Activated T-helper 1 cell treated with anti-CD3 and anti-CD28 coated beads, Interleukin-2, amount 50 U/mL, for 16 hours (primary cell): ENCODE results near the gene CFAP299.

Source experiments
- DNase-seq, 2 donors: peaks; one replicate each; pipeline ENCODE4 v3.0.0-alpha.2; 2020; ENCODE audit warnings: low read depth in 1 of 2, low spot score in 1 of 2

CFAP299 gene

GRCh38 chr4:80911458-80911857 is 575.9 kb downstream of the CFAP299 start:
- no peak for DNase-seq

GRCh38 chr4:80912350-80912749 is 576.8 kb downstream of the CFAP299 start:
- no peak for DNase-seq

GRCh38 chr4:80913381-80913780 is 577.9 kb downstream of the CFAP299 start:
- DNase-seq: no peak

GRCh38 chr4:80916770-80917169 is 581.2 kb downstream of the CFAP299 start:
- no peak for DNase-seq

GRCh38 chr4:80918004-80918403 is 582.5 kb downstream of the CFAP299 start:
- DNase-seq: no peak

- DNase-seq: no peak
These were observed 585.9 kb downstream of the CFAP299 start for GRCh38 chr4:80921441-80921840.

- no peak for DNase-seq
These were observed 587.4 kb downstream of the CFAP299 start for GRCh38 chr4:80922941-80923340.

GRCh38 chr4:80925293-80925692 is 589.8 kb downstream of the CFAP299 start:
- no peak for DNase-seq

- DNase-seq: no peak
These were observed 590.9 kb downstream of the CFAP299 start for GRCh38 chr4:80926446-80926845.

- DNase-seq: no peak
These were observed 591.4 kb downstream of the CFAP299 start for GRCh38 chr4:80926891-80927290.

- no peak for DNase-seq
These were observed 591.9 kb downstream of the CFAP299 start for GRCh38 chr4:80927420-80927819.

GRCh38 chr4:80931631-80932081 is 596.1 kb downstream of the CFAP299 start:
- no peak for DNase-seq

- no peak for DNase-seq
These were observed 612.6 kb downstream of the CFAP299 start for GRCh38 chr4:80948141-80948540.

- DNase-seq: no peak
These were observed 613.5 kb downstream of the CFAP299 start for GRCh38 chr4:80948995-80949394.

GRCh38 chr4:80956421-80956820 is 620.9 kb downstream of the CFAP299 start:
- DNase-seq: no peak

- DNase-seq: no peak
These were observed 627.5 kb downstream of the CFAP299 start for GRCh38 chr4:80963051-80963450.

- DNase-seq: no peak
These were observed 631.8 kb downstream of the CFAP299 start for GRCh38 chr4:80967346-80967745.

GRCh38 chr4:80980239-80980638 is 644.7 kb downstream of the CFAP299 start:
- no peak for DNase-seq

- DNase-seq: no peak
These were observed 650.5 kb downstream of the CFAP299 start for GRCh38 chr4:80986011-80986410.

GRCh38 chr4:80989921-80990544 is 654.5 kb downstream of the CFAP299 start:
- no peak for DNase-seq

- no peak for DNase-seq
These were observed 655.3 kb downstream of the CFAP299 start for GRCh38 chr4:80990851-80991250.

GRCh38 chr4:80999943-81000342 is 664.4 kb downstream of the CFAP299 start:
- no peak for DNase-seq

- no peak for DNase-seq
These were observed 668.1 kb downstream of the CFAP299 start for GRCh38 chr4:81003597-81004111.
